Upper lobe of left lung (tissue), 6 donors: ENCODE data around the gene ZACN. TPM values are rescaled to one million over a fixed set of nuclear protein-coding genes. Genes with fewer than 3 reads are reported as not detected.
A peak's percentile ranks its signal among the peaks of the same experiment; 100 is the strongest.

Experiments
- ATAC-seq, 2 donors: fragments of 200-7000 bp; cut with Tn5 transposase; one replicate each; pipeline ENCODE4 v1.9.1; 2022; ENCODE audit warnings: mild to moderate bottlenecking in 2 of 2, moderate library complexity in 2 of 2; ENCODE audit not compliant: low FRiP score in 2 of 2
- DNase-seq, 2 donors: peaks; one replicate each; pipeline ENCODE4 v3.0.0-alpha.2; 2019 to 2020
- H3K27ac ChIP-seq, 4 donors: fragments of 200-600 bp; sonication (generic); one replicate each; pipeline ENCODE4 v1.5.1; 2016 to 2019
- H3K27me3 ChIP-seq, 4 donors: fragments of 200-600 bp; sonication (generic); one replicate each; pipeline ENCODE4 v1.5.1; 2017 to 2019
- H3K36me3 ChIP-seq, 4 donors: fragments of 200-600 bp; sonication (generic); one replicate each; pipeline ENCODE4 v1.5.1; 2016 to 2019
- H3K4me1 ChIP-seq, 4 donors: fragments of 200-600 bp; sonication (generic); one replicate each; pipeline ENCODE4 v1.5.1; 2018 to 2019
- H3K4me3 ChIP-seq, 4 donors: fragments of 200-600 bp; sonication (generic); one replicate each; pipeline ENCODE4 v1.5.1; 2017 to 2019; ENCODE audit warnings: mild to moderate bottlenecking in 2 of 4, moderate library complexity in 1 of 4
- H3K9me3 ChIP-seq, 4 donors: fragments of 200-600 bp; sonication (generic); one replicate each; pipeline ENCODE4 v1.5.1; 2018 to 2019
- EP300 ChIP-seq, 4 donors: sonication (generic); formaldehyde crosslinking; IDR thresholded peaks; one replicate each; pipeline ENCODE4 v1.5.1; 2017; ENCODE audit warnings: antibody characterized with exemption in 4 of 4, control low read depth in 2 of 4
- POLR2A ChIP-seq, 4 donors: fragments of 450-650 bp; IDR thresholded peaks; one replicate each; pipeline ENCODE4 v1.5.1; 2016 to 2017; ENCODE audit warnings: antibody characterized with exemption in 4 of 4, mild to moderate bottlenecking in 2 of 4
- POLR2AphosphoS5 ChIP-seq, 2 donors: sonication (generic); formaldehyde crosslinking; IDR thresholded peaks; one replicate each; pipeline ENCODE4 v1.5.1; 2017; ENCODE audit warnings: antibody characterized with exemption in 2 of 2
- WGBS, 2 donors: methylation state at CpG; one replicate each; pipeline ENCODE4 v1.1.5; 2017 to 2018; 5-methylcytosine and 5-hydroxymethylcytosine counted together
- total RNA-seq, 6 donors: library from RNA; depleted of rRNA in 4 of 6; stranded (reverse); fragments of >200 nt in 4 of 6; gene quantifications; one replicate each; pipeline versions ENCODE4 v1.1.0 to v1.2.1, GENCODE V29; 2016 to 2021
- TF ChIP-seq, protein P1 (sequence below), 6 experiments: fragments of 450-650 bp in 4 of 6; fragments of 200-600 bp in 2 of 6; sonication (generic) in 2 of 6; IDR thresholded peaks; one replicate each; pipeline ENCODE4 v1.5.1; 2016 to 2019; ENCODE audit warnings: antibody characterized with exemption in 6 of 6
- donor health status: DM: no; HTN: no; CAD: no; lungs with moderate emphysema.
- donor health status: DM: no; HTN: yes; CAD: no; lungs with severe emphysema.

ZACN gene
- total RNA-seq, 6 donors from 2014 or later, result not detected

DNA sequence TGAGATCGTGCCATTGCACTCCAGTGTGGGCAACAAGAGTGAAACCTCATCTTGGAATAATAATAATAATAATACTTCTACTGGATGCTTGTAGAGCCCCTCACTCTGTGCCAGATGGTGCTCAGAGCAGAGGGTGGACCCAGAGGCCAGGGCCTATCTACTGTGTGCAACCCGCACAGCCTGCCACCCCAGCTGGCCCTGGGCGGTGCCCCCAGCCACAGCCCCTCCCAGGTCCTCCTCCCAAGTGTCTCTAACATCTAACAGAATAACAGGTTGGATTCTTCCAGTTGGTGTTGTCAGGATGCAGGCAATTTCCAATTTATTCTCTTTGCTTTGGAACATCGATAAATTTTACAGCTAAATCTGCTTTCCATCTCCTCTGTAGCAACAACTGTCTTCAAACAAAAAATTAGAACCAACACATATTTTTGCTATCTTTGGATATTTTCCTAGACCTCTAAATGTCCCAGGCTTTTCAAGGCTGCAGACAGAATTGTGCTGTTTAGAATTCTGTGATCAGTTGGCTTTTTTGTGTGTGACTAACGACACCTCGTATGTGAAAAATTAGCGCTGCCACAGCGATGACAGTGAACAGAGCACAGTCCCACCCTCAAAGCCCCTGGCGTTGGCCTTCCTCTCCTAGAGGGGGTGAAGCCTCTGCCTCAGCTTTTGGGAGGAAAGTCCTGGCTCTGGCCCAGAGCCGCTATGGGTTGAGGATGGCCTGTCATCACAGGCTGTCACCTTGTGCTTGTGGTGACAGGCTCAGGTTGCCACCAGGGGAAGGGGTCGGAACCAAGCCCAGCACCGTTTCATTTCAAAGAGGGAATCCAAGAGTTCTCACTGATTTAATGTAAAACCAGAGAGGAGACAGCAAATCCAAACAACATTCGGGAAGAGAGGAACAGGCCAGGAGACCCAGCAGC lies 44.3 kb upstream of the ZACN start:
- no peak overlapping the region for H3K4me3 ChIP-seq
- ATAC-seq, result no peak
- no peak for TF ChIP-seq POLR2AphosphoS5 (IDR thresholded peaks at IDR 0.05)
- no peak for TF ChIP-seq EP300 (IDR thresholded peaks at IDR 0.05)
- TF ChIP-seq, protein P1, sequence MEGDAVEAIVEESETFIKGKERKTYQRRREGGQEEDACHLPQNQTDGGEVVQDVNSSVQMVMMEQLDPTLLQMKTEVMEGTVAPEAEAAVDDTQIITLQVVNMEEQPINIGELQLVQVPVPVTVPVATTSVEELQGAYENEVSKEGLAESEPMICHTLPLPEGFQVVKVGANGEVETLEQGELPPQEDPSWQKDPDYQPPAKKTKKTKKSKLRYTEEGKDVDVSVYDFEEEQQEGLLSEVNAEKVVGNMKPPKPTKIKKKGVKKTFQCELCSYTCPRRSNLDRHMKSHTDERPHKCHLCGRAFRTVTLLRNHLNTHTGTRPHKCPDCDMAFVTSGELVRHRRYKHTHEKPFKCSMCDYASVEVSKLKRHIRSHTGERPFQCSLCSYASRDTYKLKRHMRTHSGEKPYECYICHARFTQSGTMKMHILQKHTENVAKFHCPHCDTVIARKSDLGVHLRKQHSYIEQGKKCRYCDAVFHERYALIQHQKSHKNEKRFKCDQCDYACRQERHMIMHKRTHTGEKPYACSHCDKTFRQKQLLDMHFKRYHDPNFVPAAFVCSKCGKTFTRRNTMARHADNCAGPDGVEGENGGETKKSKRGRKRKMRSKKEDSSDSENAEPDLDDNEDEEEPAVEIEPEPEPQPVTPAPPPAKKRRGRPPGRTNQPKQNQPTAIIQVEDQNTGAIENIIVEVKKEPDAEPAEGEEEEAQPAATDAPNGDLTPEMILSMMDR (IDR thresholded peaks at IDR 0.05), result no peak
- TF ChIP-seq POLR2A (IDR thresholded peaks at IDR 0.05), result no peak
- WGBS, 2 donors, result 93 to 95% methylated on average over 12 to 13 of the region's 13 CpGs
- H3K4me1 ChIP-seq, result peaks cover 3 to 6% (median 4%) of the 10 kb centered on the region in 4 donors
- no peak overlapping the region for H3K27ac ChIP-seq
- no peaks in the 10 kb centered on the region for H3K27me3 ChIP-seq
- H3K36me3 ChIP-seq, result peaks cover 11 to 22% (median 15%) of the 10 kb centered on the region in 4 donors
- peak in 1 of 2 donors; percentile 64 for DNase-seq
- no peaks in the 10 kb centered on the region for H3K9me3 ChIP-seq

DNA sequence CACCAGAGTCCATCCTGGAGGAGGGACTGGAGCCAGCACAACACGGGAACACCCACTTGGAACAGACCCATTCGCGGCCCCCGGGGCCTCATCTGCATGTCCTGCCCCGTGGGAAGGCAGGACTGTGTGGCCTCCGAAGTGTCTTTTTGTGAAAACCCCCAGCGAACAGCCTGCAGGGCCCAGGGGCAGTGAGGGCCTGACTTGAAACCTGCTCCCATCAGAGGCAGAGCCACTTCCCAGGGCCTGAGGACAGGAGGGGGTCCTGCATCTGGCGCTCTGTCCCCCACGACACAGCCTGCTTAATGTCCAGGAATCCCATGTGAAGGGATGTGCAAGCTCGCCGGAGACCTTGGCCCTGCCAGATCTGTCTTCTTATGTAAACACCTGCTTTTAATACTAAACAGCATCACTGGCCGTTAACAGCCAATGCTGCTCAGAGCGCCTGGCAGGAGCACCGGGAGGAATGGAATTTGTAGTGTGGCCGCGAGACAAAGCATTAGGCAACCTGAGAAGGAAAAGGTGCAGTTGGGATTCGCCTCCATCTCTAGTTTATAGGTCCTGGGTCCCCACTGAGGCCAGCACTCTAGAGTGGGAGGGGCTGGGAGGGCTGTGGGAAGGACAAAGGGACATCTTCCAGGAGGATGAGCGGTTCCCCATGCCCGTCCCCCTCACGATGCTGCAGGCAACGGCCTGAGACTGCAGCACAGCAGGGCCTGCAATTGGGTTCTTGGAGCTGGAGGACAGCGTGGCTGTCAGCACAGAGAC lies 42.3 kb upstream of the ZACN start:
- ATAC-seq (peak in 1 of 2 donors; percentile 8), DNase-seq (no peak)
- no peak overlapping the region for H3K27ac ChIP-seq
- no peak overlapping the region for H3K4me3 ChIP-seq
- H3K27me3 ChIP-seq, result no peaks in the 10 kb centered on the region
- 73 to 75% methylated on average over 18 to 22 of the region's 22 CpGs for WGBS, 2 donors
- no peaks in the 10 kb centered on the region for H3K4me1 ChIP-seq
- H3K36me3 ChIP-seq, result peaks cover 24 to 42% (median 34%) of the 10 kb centered on the region in 4 donors
- TF ChIP-seq POLR2AphosphoS5 (IDR thresholded peaks at IDR 0.05), result no peak
- no peak for TF ChIP-seq EP300 (IDR thresholded peaks at IDR 0.05)
- TF ChIP-seq POLR2A (IDR thresholded peaks at IDR 0.05), result no peak
- TF ChIP-seq, protein P1 (IDR thresholded peaks at IDR 0.05), result no peak
- no peaks in the 10 kb centered on the region for H3K9me3 ChIP-seq

DNA sequence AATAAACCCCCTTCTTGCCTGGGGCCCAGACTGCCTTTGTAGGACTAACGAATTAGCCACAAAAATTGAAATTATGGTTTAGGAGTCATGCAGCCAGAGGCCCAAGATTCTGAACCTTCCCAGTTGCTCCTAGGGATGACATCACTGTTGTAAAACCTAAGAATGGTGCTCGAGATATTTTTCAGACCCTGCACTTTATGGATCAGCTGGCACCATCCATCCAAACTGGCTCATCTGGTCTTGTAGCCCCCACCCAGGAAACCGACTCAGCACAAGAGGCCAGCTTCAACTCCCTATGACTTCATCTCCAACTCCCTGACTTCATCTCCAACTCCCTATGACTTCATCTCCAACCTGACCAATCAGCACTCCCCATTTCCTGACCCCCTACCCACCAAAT lies 40.9 kb upstream of the ZACN start:
- TF ChIP-seq POLR2A (IDR thresholded peaks at IDR 0.05), result no peak
- no peak for TF ChIP-seq EP300 (IDR thresholded peaks at IDR 0.05)
- no peak for TF ChIP-seq POLR2AphosphoS5 (IDR thresholded peaks at IDR 0.05)
- TF ChIP-seq, protein P1 (IDR thresholded peaks at IDR 0.05), result no peak
- no peaks in the 10 kb centered on the region for H3K4me1 ChIP-seq
- no peak overlapping the region for H3K4me3 ChIP-seq
- WGBS, 2 donors, result 79 to 84% methylated on average over 3 of the region's 3 CpGs
- peaks cover 30 to 56% (median 48%) of the 10 kb centered on the region in 4 donors for H3K36me3 ChIP-seq
- no peak for ATAC-seq
- no peak overlapping the region for H3K27ac ChIP-seq
- no peaks in the 10 kb centered on the region for H3K27me3 ChIP-seq
- no peak for DNase-seq
- H3K9me3 ChIP-seq, result no peaks in the 10 kb centered on the region

DNA sequence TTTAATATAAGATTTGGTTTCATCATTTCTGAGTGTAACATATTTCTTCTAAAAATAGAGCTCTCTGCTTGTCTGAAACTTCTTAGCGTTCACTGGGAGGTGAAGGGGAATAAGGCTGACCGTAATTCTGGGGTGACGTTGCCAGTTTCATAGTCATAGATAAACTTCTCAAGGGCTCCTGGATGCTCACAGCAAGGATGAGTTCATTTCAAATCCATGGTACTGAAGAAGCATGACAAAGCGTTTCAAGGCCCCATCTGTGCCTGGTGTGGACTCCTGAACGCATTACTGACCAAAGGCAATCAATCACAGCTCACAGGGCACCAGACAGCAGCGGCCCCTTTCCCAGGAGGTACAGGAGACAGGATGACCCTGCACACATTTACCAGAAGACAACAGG lies 39.9 kb upstream of the ZACN start:
- no peaks in the 10 kb centered on the region for H3K9me3 ChIP-seq
- DNase-seq (no peak), ATAC-seq (no peak)
- H3K27me3 ChIP-seq, result no peaks in the 10 kb centered on the region
- TF ChIP-seq, protein P1 (IDR thresholded peaks at IDR 0.05), result no peak
- TF ChIP-seq POLR2A (IDR thresholded peaks at IDR 0.05) (no peak), POLR2AphosphoS5 (IDR thresholded peaks at IDR 0.05) (no peak), EP300 (IDR thresholded peaks at IDR 0.05) (no peak)
- H3K27ac ChIP-seq, result no peak overlapping the region
- 82 to 86% methylated on average over 6 of the region's 6 CpGs for WGBS, 2 donors
- no peak overlapping the region for H3K4me3 ChIP-seq
- no peaks in the 10 kb centered on the region for H3K4me1 ChIP-seq
- peaks cover 41 to 66% (median 59%) of the 10 kb centered on the region in 4 donors for H3K36me3 ChIP-seq
